GM19238 (cell line): ENCODE measurements around the gene PIP4K2A.

Source experiments
- DNase-seq: peaks from one replicate; pipeline ENCODE4 v3.0.0; 2011; ENCODE audit warnings: low spot score; ENCODE audit not compliant: insufficient read length

PIP4K2A gene

GRCh38 chr10:22560096-22560912 lies 154.1 kb downstream of the PIP4K2A start:
- DNase-seq = no peak

- DNase-seq = no peak
These were observed 157.1 kb downstream of the PIP4K2A start for GRCh38 chr10:22557321-22557720.

GRCh38 chr10:22556774-22557173 lies 157.6 kb downstream of the PIP4K2A start:
- no peak for DNase-seq

GRCh38 chr10:22554461-22555182 lies 159.8 kb downstream of the PIP4K2A start:
- DNase-seq = no peak

- DNase-seq = no peak
These were observed 160.9 kb downstream of the PIP4K2A start for GRCh38 chr10:22553452-22553995.

- DNase-seq = no peak
These were observed 161.4 kb downstream of the PIP4K2A start for GRCh38 chr10:22552888-22553378.

- no peak for DNase-seq
These were observed 162.6 kb downstream of the PIP4K2A start for GRCh38 chr10:22551681-22552365.

- no peak for DNase-seq
These were observed 163.6 kb downstream of the PIP4K2A start for GRCh38 chr10:22550732-22551131.

- DNase-seq = no peak
These were observed 166.0 kb downstream of the PIP4K2A start for GRCh38 chr10:22548344-22548743.

- no peak for DNase-seq
These were observed 168.7 kb downstream of the PIP4K2A start for GRCh38 chr10:22545643-22546042.

- DNase-seq = no peak
These were observed 169.9 kb downstream of the PIP4K2A start for GRCh38 chr10:22544325-22545068.

- no peak for DNase-seq
These were observed 171.6 kb downstream of the PIP4K2A start for GRCh38 chr10:22542773-22543172.

- no peak for DNase-seq
These were observed 172.5 kb downstream of the PIP4K2A start for GRCh38 chr10:22541900-22542299.

- DNase-seq = no peak
These were observed 174.6 kb downstream of the PIP4K2A start for GRCh38 chr10:22539579-22540298.

- DNase-seq = no peak
These were observed 176.6 kb downstream of the PIP4K2A start for GRCh38 chr10:22537810-22538209.

- DNase-seq = no peak
These were observed 177.8 kb downstream of the PIP4K2A start for GRCh38 chr10:22536620-22537019.

GRCh38 chr10:22534849-22535604 lies 179.4 kb downstream of the PIP4K2A start:
- DNase-seq = no peak

- DNase-seq = no peak
These were observed 182.9 kb downstream of the PIP4K2A start for GRCh38 chr10:22531441-22531840.

GRCh38 chr10:22531008-22531407 lies 183.4 kb downstream of the PIP4K2A start:
- no peak for DNase-seq

- DNase-seq = no peak
These were observed 186.9 kb downstream of the PIP4K2A start for GRCh38 chr10:22527520-22527919.
